ENCODE measurements around the gene HIPK2.

HIPK2 gene

GRCh38 chr7:139658296-139658695 lies 119.5 kb downstream of the HIPK2 start:
- DNase-seq (ENCODE audit: low spot score), result no peak
- no peak for TF ChIP-seq CTCF (IDR thresholded peaks at IDR 0.05; ENCODE audit: borderline replicate concordance, control extremely low read depth, extremely low read depth, insufficient read depth, missing control alignments)
- in situ Hi-C loops (cut with MboI; ENCODE audit: low sequenced_read_pairs, unreplicated experiment), result no loop called here

- in situ Hi-C loops (cut with MboI; ENCODE audit: low sequenced_read_pairs, unreplicated experiment), result no loop called here
- no peak for TF ChIP-seq CTCF (IDR thresholded peaks at IDR 0.05; ENCODE audit: borderline replicate concordance, control extremely low read depth, extremely low read depth, insufficient read depth, missing control alignments)
- DNase-seq (ENCODE audit: low spot score), result no peak
These were observed 120.1 kb downstream of the HIPK2 start for GRCh38 chr7:139657725-139658124.

- no peak for TF ChIP-seq CTCF (IDR thresholded peaks at IDR 0.05; ENCODE audit: borderline replicate concordance, control extremely low read depth, extremely low read depth, insufficient read depth, missing control alignments)
- in situ Hi-C loops (cut with MboI; ENCODE audit: low sequenced_read_pairs, unreplicated experiment), result no loop called here
- DNase-seq (ENCODE audit: low spot score), result no peak
These were observed 121.4 kb downstream of the HIPK2 start for GRCh38 chr7:139656387-139656786.

GRCh38 chr7:139655305-139655704 lies 122.5 kb downstream of the HIPK2 start:
- DNase-seq (ENCODE audit: low spot score), result no peak
- TF ChIP-seq CTCF (IDR thresholded peaks at IDR 0.05; ENCODE audit: borderline replicate concordance, control extremely low read depth, extremely low read depth, insufficient read depth, missing control alignments), result no peak
- in situ Hi-C loops (cut with MboI; ENCODE audit: low sequenced_read_pairs, unreplicated experiment), result no loop called here

- DNase-seq (ENCODE audit: low spot score), result no peak
- no peak for TF ChIP-seq CTCF (IDR thresholded peaks at IDR 0.05; ENCODE audit: borderline replicate concordance, control extremely low read depth, extremely low read depth, insufficient read depth, missing control alignments)
- in situ Hi-C loops (cut with MboI; ENCODE audit: low sequenced_read_pairs, unreplicated experiment), result no loop called here
These were observed 123.3 kb downstream of the HIPK2 start for GRCh38 chr7:139654276-139655181.

GRCh38 chr7:139651914-139652313 lies 125.9 kb downstream of the HIPK2 start:
- in situ Hi-C loops (cut with MboI; ENCODE audit: low sequenced_read_pairs, unreplicated experiment), result no loop called here
- no peak for DNase-seq (ENCODE audit: low spot score)
- TF ChIP-seq CTCF (IDR thresholded peaks at IDR 0.05; ENCODE audit: borderline replicate concordance, control extremely low read depth, extremely low read depth, insufficient read depth, missing control alignments), result no peak
